GM23338 (cell line): ENCODE measurements around the gene APOBEC3B. TPM values are rescaled to one million over a fixed set of nuclear protein-coding genes. Genes with fewer than 3 reads are reported as not detected.

ENCODE experiments used
- ATAC-seq: fragments of 200-7000 bp; cut with Tn5 transposase; 3 replicates; pipeline ENCODE4 v1.9.1; 2020
- DNase-seq: peaks from one replicate; pipeline ENCODE4 v3.0.0-alpha.2; 2015; ENCODE audit warnings: low spot score
- H2AFZ ChIP-seq: fragments of 200-600 bp; sonication (generic); 2 replicates; pipeline ENCODE4 v1.8.0; 2016; ENCODE audit warnings: antibody characterized with exemption, mild to moderate bottlenecking, moderate library complexity
- H3F3A ChIP-seq: fragments of 200-600 bp; sonication (generic); replicated peaks from 2 replicates; pipeline ENCODE4 v1.8.0; 2017; ENCODE audit warnings: antibody characterized with exemption, mixed run types, low read depth
- H3K27ac ChIP-seq: fragments of 200-600 bp; sonication (generic); 2 replicates; pipeline ENCODE4 v1.6.1; 2016; ENCODE audit warnings: low read depth
- H3K27me3 ChIP-seq: fragments of 200-600 bp; sonication (generic); 2 replicates; pipeline ENCODE4 v1.8.0; 2016; ENCODE audit warnings: mild to moderate bottlenecking, mixed run types, moderate library complexity; ENCODE audit not compliant: insufficient read depth
- H3K36me3 ChIP-seq: fragments of 200-600 bp; sonication (generic); 2 replicates; pipeline ENCODE4 v1.8.0; 2016; ENCODE audit warnings: mild to moderate bottlenecking; ENCODE audit not compliant: insufficient read depth
- H3K4me1 ChIP-seq: fragments of 200-600 bp; sonication (generic); 2 replicates; pipeline ENCODE4 v1.8.0; 2016; ENCODE audit warnings: mild to moderate bottlenecking, moderate library complexity; ENCODE audit not compliant: insufficient read depth
- H3K4me2 ChIP-seq: fragments of 200-600 bp; sonication (generic); 2 replicates; pipeline ENCODE4 v1.7.1; 2017; ENCODE audit warnings: mixed run types
- H3K4me3 ChIP-seq: fragments of 200-600 bp; sonication (generic); 2 replicates; pipeline ENCODE4 v1.6.1; 2016; ENCODE audit warnings: mixed run types
- H3K79me2 ChIP-seq: fragments of 200-600 bp; sonication (generic); replicated peaks from 2 replicates; pipeline ENCODE4 v1.8.0; 2017; ENCODE audit warnings: mild to moderate bottlenecking; ENCODE audit not compliant: insufficient read depth
- H3K9me2 ChIP-seq: fragments of 200-600 bp; sonication (generic); 2 replicates; pipeline ENCODE4 v1.8.0; 2017; ENCODE audit not compliant: insufficient read depth
- H4K20me1 ChIP-seq: fragments of 200-600 bp; sonication (generic); replicated peaks from 2 replicates; pipeline ENCODE4 v1.8.0; 2017; ENCODE audit warnings: mild to moderate bottlenecking; ENCODE audit not compliant: insufficient read depth
- H3K27ac Mint-ChIP-seq: 2 replicates; pipeline ENCODE4 v1.8.0; 2020; ENCODE audit warnings: inconsistent platforms, mild to moderate bottlenecking, moderate library complexity, mixed read lengths
- H3K27me3 Mint-ChIP-seq: 3 replicates; pipeline ENCODE4 v1.8.0; 2022; ENCODE audit warnings: low read depth, mild to moderate bottlenecking, moderate library complexity, mixed read lengths, inconsistent platforms; ENCODE audit not compliant: insufficient read depth, poor library complexity
- H3K36me3 Mint-ChIP-seq: 3 replicates; pipeline ENCODE4 v1.8.0; 2021; ENCODE audit warnings: low read depth, mild to moderate bottlenecking, inconsistent platforms, moderate library complexity, mixed read lengths
- H3K4me1 Mint-ChIP-seq: 3 replicates; pipeline ENCODE4 v1.8.0; 2020; ENCODE audit warnings: mild to moderate bottlenecking, inconsistent platforms, mixed read lengths
- H3K4me3 Mint-ChIP-seq: 3 replicates; pipeline ENCODE4 v1.8.0; 2021; ENCODE audit warnings: moderate library complexity, mild to moderate bottlenecking, inconsistent platforms, mixed read lengths
- H3K9me3 Mint-ChIP-seq: 3 replicates; pipeline ENCODE4 v1.8.0; 2020; ENCODE audit warnings: moderate library complexity, mild to moderate bottlenecking, inconsistent platforms, mixed read lengths
- CREB1 ChIP-seq: fragments of 250-450 bp; sonication (Bioruptor Pico); IDR thresholded peaks from 2 replicates; pipeline ENCODE4 v1.5.0; 2020; ENCODE audit warnings: low read depth, mild to moderate bottlenecking, moderate library complexity
- CTCF ChIP-seq, 2 experiments: fragments of 200-600 bp in 1 of 2; sonication (generic) in 1 of 2; conservative IDR thresholded peaks; 2 replicates each; pipeline versions ENCODE4 v1.5.1 to v1.6.1; 2016 to 2017; ENCODE audit warnings: antibody characterized with exemption in 2 of 2, low read depth in 2 of 2, mild to moderate bottlenecking in 2 of 2, moderate library complexity in 1 of 2
- ETS1 ChIP-seq: IDR thresholded peaks from 2 replicates; pipeline ENCODE4 v1.6.1; 2016; ENCODE audit warnings: antibody characterized with exemption
- EZH2 ChIP-seq: fragments of 200-600 bp; sonication (generic); IDR thresholded peaks from one replicate; pipeline ENCODE4 v1.8.0; 2017; ENCODE audit warnings: antibody characterized with exemption, mild to moderate bottlenecking, low read depth; ENCODE audit not compliant: unreplicated experiment
- EZH2phosphoT487 ChIP-seq: fragments of 200-600 bp; sonication (generic); IDR thresholded peaks from one replicate; pipeline ENCODE4 v1.8.1; 2018; ENCODE audit warnings: antibody characterized with exemption; ENCODE audit not compliant: unreplicated experiment
- JUNB ChIP-seq: IDR thresholded peaks from one replicate; pipeline ENCODE4 v1.6.1; 2016; ENCODE audit warnings: antibody characterized with exemption; ENCODE audit not compliant: unreplicated experiment
- POLR2AphosphoS5 ChIP-seq: IDR thresholded peaks from 2 replicates; pipeline ENCODE4 v1.6.1; 2016; ENCODE audit warnings: antibody characterized with exemption, low read depth
- REST ChIP-seq: IDR thresholded peaks from one replicate; pipeline ENCODE4 v1.6.1; 2018; ENCODE audit warnings: antibody characterized with exemption; ENCODE audit not compliant: unreplicated experiment
- STAT1 ChIP-seq: IDR thresholded peaks from one replicate; pipeline ENCODE4 v1.6.1; 2016; ENCODE audit warnings: antibody characterized with exemption; ENCODE audit not compliant: unreplicated experiment
- ZNF331 ChIP-seq: fragments of 250-450 bp; sonication (Bioruptor Pico); IDR thresholded peaks from 2 replicates; pipeline ENCODE4 v1.5.0; 2020; ENCODE audit warnings: low read depth, mild to moderate bottlenecking, moderate library complexity
- polyA plus RNA-seq: library from polyadenylated mRNA; unstranded; fragments of >200 nt; fragmentation: Nextera tagmentation; extraction: Ambion mirVana; gene quantifications from 2 replicates; pipeline ENCODE4 v1.2.1, GENCODE V29; 2016
- total RNA-seq: library from RNA; depleted of rRNA; stranded (reverse); fragments of >200 nt; shearing (Covaris generic); gene quantifications from 2 replicates; pipeline ENCODE4 v1.2.3, GENCODE V29; 2014

APOBEC3B gene
- total and polyA plus RNA-seq, 2 experiments from 2014 or later = 7.0 to 9.2 TPM

GRCh38 chr22:38957046-38957770 lies 24.9 kb upstream of the APOBEC3B start, which contains the start of gene APOBEC3A (continued):
- TF ChIP-seq CREB1 (CRISPR knock-in tag) (no peak), EZH2 (no peak), STAT1 (no peak), JUNB (no peak), CTCF (conservative IDR thresholded peaks at IDR 0.05; ENCODE audit: low read depth in 2 of 2) (no peak), ZNF331 (CRISPR knock-in tag) (no peak), POLR2AphosphoS5 (no peak), REST (no peak), ETS1 (no peak)

GRCh38 chr22:38957808-38958650 lies 24.1 kb upstream of the APOBEC3B start:
- H3K27ac ChIP-seq = no peak overlapping the region
- no peaks in the 10 kb centered on the region for H3K9me3 Mint-ChIP-seq
- no peak overlapping the region for H2AFZ ChIP-seq
- no peaks in the 10 kb centered on the region for H3K27me3 ChIP-seq
- H3K4me3 Mint-ChIP-seq = no peak overlapping the region
- no peak overlapping the region for H3K4me3 ChIP-seq
- H3K27me3 Mint-ChIP-seq = peaks cover 5% of the 10 kb centered on the region
- no peaks in the 10 kb centered on the region for H3K79me2 ChIP-seq
- no peaks in the 10 kb centered on the region for H3K9me2 ChIP-seq
- no peak overlapping the region for H3K4me2 ChIP-seq
- H4K20me1 ChIP-seq = no peaks in the 10 kb centered on the region
- ATAC-seq = no peak
- no peaks in the 10 kb centered on the region for H3K36me3 ChIP-seq
- DNase-seq = no peak
- H3K27ac Mint-ChIP-seq = no peak overlapping the region
- H3K4me1 Mint-ChIP-seq = peaks cover 1% of the 10 kb centered on the region
- no peaks in the 10 kb centered on the region for H3K36me3 Mint-ChIP-seq
- no peaks in the 10 kb centered on the region for H3K4me1 ChIP-seq
- H3F3A ChIP-seq = no peaks in the 10 kb centered on the region
- no peak for TF ChIP-seq REST
- TF ChIP-seq EZH2phosphoT487 = no peak
- TF ChIP-seq JUNB = no peak
